CD4-positive, alpha-beta T cell treated with Interleukin-2 at 100 ng/mL for 4 hours (primary cell): ENCODE measurements around the gene CALD1.

Experiments used
- DNase-seq: peaks from one replicate; pipeline ENCODE4 v3.0.0-alpha.2; 2020; ENCODE audit warnings: low spot score

Gene CALD1

GRCh38 chr7:134927723-134928122 is 148.3 kb downstream of the CALD1 start:
- DNase-seq: no peak

GRCh38 chr7:134928554-134928953 is 149.1 kb downstream of the CALD1 start:
- no peak for DNase-seq

GRCh38 chr7:134931487-134931886 is 152.1 kb downstream of the CALD1 start:
- no peak for DNase-seq

- no peak for DNase-seq
Measured at GRCh38 chr7:134932707-134933370, 153.4 kb downstream of the CALD1 start.

GRCh38 chr7:134933460-134934068 is 154.1 kb downstream of the CALD1 start:
- DNase-seq: no peak

GRCh38 chr7:134935701-134936100 is 156.3 kb downstream of the CALD1 start:
- no peak for DNase-seq

- no peak for DNase-seq
Measured at GRCh38 chr7:134936893-134937510, 157.6 kb downstream of the CALD1 start.

GRCh38 chr7:134938141-134938540 is 158.7 kb downstream of the CALD1 start:
- DNase-seq: no peak

GRCh38 chr7:134939136-134939535 is 159.7 kb downstream of the CALD1 start:
- no peak for DNase-seq

- DNase-seq: no peak
Measured at GRCh38 chr7:134940729-134941128, 161.3 kb downstream of the CALD1 start.

GRCh38 chr7:134941185-134941900 is 161.9 kb downstream of the CALD1 start:
- no peak for DNase-seq

GRCh38 chr7:134941952-134942351 is 162.5 kb downstream of the CALD1 start:
- no peak for DNase-seq

- DNase-seq: no peak
Measured at GRCh38 chr7:134942690-134943466, 163.4 kb downstream of the CALD1 start.

- no peak for DNase-seq
Measured at GRCh38 chr7:134943785-134944400, 164.5 kb downstream of the CALD1 start.

- DNase-seq: no peak
Measured at GRCh38 chr7:134945691-134946090, 166.3 kb downstream of the CALD1 start.

GRCh38 chr7:134946260-134946659 is 166.8 kb downstream of the CALD1 start:
- no peak for DNase-seq

GRCh38 chr7:134947329-134947728 is 167.9 kb downstream of the CALD1 start:
- no peak for DNase-seq

- no peak for DNase-seq
Measured at GRCh38 chr7:134947831-134948230, 168.4 kb downstream of the CALD1 start.

- DNase-seq: no peak
Measured at GRCh38 chr7:134948246-134948645, 168.8 kb downstream of the CALD1 start.

- DNase-seq: no peak
Measured at GRCh38 chr7:134948736-134949135, 169.3 kb downstream of the CALD1 start.

GRCh38 chr7:134949171-134949570 is 169.7 kb downstream of the CALD1 start:
- DNase-seq: no peak
